Breast epithelium (tissue), 3 donors: ENCODE results near the gene EDC4.

Experiments used
- CTCF ChIP-seq, 3 donors: fragments of 450-650 bp; IDR thresholded peaks; one replicate each; pipeline ENCODE4 v1.5.1; 2016 to 2017; ENCODE audit warnings: antibody characterized with exemption in 3 of 3, mild to moderate bottlenecking in 3 of 3, moderate library complexity in 3 of 3
- POLR2A ChIP-seq: fragments of 450-650 bp; IDR thresholded peaks from one replicate; pipeline ENCODE4 v1.6.1; 2016; ENCODE audit warnings: antibody characterized with exemption, mild to moderate bottlenecking, moderate library complexity

GRCh38 chr16:67883146-67883871, 10.5 kb downstream of the EDC4 start:
- no peak for TF ChIP-seq CTCF (IDR thresholded peaks at IDR 0.05)
- TF ChIP-seq POLR2A, result no peak
